Left kidney (tissue), 2 donors: Measurements from ENCODE around the gene COMP. TPM values are rescaled to one million over a fixed set of nuclear protein-coding genes. Genes with fewer than 3 reads are reported as not detected.

Experiments used
- DNase-seq: peaks from one replicate; pipeline ENCODE4 v3.0.0-alpha.2; 2013
- polyA plus RNA-seq: library from polyadenylated mRNA; unstranded; fragments of 120-200 nt; gene quantifications from one replicate; pipeline ENCODE4 v1.2.1, GENCODE V29; 2013; ENCODE audit not compliant: insufficient read length

Gene COMP
- polyA plus RNA-seq, 1 donor: 0.55 TPM

DNA sequence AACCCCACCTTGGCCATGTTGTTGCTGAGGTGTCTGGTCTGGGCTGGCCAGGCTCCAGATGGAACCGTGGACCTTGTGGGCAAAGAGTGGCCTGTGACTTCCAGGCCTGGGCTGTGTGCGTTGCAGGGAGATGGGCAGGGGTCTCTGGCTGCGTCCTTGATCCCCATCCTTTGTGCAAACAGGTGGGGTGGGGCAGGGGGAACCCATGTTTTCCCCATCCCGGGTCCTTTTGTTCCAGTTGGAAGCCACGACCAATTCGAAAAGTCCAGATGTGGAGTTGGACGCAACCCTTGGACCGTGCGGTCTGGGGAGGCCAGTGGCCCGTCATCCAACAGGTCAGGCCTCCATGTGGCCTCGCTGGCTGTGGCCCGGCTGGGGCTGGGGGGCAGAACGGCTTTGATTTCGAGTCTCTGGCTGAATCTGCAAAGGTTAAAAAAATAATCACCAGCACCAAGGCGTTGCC is 13.1 kb upstream of the COMP start:
- no peak for DNase-seq

GRCh38 chr19:18803550-18804138 is 12.5 kb upstream of the COMP start:
- DNase-seq: no peak

GRCh38 chr19:18802354-18802753 is 11.2 kb upstream of the COMP start:
- no peak for DNase-seq

- DNase-seq: no peak
Observed at GRCh38 chr19:18800636-18801035, 9.5 kb upstream of the COMP start.

DNA sequence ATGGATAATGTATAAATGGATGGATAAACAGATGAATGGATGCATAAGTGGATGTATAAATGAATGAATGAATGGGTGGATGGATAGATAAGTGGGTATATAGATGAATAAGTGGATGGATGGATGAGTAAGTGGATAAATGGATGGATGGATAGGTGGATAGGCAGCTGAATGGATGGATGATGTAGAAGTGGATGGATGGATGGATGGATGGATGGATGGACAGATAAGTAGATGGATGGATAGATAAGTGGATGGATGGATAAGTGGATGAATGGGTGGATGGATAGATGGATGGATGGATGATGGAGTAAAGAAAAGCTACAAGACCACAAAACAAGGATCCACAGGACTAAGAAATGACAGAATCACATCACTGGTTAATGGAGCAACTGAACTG is 9.0 kb upstream of the COMP start:
- no peak for DNase-seq

DNA sequence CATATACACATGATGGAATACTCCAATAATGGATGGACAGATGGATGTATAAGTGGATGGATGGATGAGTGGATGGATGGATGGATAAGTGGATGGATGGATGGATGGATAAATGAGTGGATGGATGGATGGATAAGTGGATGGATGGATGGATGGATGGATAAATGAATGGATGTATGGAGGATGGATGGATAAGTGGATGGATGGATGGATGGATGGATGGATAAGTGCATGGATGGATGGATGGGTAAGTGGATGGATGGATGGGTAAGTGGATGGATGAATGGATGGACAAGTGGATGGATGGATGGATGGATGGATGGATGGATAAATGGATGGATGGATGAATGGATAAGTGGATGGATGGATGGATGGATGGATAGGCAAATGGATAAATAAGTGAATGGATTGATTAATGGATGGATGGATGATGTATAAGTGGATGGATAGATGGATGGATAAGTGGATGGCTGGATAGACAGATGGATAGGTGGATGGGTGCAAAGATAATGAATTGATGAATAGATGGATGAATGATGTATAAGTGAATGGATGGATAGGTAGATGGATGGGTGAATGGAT is 8.4 kb upstream of the COMP start:
- DNase-seq: no peak

GRCh38 chr19:18798384-18799352 is 7.6 kb upstream of the COMP start:
- DNase-seq: no peak

DNA sequence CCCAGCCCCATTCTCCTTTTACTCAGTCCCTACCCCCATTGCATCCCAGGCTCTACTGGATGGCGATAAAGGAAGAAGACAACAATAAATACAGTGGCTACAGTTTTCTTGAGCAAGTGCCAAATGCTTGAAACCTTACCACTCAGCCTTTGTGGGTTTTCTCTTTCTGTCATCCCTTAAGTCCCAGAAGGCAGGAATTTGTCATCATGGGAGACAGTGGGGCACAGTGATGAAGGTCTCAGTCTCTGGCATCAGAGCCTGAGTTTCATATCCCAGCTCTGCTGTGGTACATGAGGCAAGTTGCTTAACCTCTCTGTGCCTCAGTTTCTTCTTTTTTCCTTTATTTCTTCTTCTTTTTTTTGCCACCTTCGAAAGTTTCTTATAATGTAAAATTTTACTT is 5.1 kb upstream of the COMP start:
- no peak for DNase-seq

- DNase-seq: no peak
Observed at GRCh38 chr19:18795540-18795939, 4.4 kb upstream of the COMP start.

DNA sequence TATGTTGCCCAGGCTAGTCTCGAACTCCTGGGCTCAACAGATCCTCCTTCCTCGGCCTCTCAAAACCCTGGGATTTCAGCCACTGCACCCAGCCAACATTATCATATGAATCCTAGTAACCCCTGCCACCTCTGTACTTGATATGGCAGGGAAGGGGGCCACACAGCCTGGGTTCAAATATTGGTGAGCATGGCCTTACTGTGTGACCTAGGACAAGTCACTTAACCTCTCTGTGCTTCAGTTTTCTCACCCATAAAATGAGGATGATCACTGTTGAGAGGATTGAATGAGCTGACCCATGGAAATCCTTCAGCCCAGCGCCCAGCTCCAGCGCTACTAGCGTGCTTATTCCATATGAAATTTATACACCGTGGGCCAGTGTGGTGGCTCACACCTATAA is 3.6 kb upstream of the COMP start:
- no peak for DNase-seq

DNA sequence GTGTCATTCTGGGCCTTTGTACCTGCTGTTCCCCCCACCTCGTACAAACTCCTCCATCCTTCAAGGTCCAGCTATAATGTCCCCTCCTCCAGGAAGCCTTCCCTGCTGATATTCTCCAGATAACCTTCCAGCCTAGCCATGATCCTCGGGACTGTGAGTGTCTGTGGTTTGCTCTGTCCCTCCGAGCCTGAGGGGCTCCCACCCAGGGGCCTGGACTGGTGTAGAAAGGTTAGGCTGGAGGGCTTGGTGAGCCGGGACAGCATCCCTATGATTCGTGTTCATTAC is 2.9 kb upstream of the COMP start:
- DNase-seq: no peak

GRCh38 chr19:18793144-18794028 is 2.3 kb upstream of the COMP start:
- no peak for DNase-seq

DNA sequence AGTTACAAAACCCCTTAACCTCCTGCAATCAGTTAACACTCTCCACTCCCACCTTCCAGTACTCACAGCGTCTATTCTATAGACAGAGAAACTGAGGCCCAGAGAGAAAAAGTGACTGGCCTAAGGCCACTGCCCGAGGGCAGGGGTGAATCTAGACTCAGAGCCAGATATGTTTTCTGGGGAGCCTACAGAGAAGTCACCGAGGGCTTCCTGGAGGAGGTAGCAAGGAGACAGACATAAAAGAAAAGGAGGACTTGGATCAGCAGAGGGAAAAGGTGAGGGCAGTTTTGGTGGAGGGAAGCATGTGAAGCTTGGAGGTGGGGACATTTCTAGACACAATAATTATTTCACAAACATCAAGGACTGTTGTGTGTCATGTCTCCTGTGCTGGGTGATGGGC is 1.6 kb upstream of the COMP start:
- DNase-seq: no peak

DNA sequence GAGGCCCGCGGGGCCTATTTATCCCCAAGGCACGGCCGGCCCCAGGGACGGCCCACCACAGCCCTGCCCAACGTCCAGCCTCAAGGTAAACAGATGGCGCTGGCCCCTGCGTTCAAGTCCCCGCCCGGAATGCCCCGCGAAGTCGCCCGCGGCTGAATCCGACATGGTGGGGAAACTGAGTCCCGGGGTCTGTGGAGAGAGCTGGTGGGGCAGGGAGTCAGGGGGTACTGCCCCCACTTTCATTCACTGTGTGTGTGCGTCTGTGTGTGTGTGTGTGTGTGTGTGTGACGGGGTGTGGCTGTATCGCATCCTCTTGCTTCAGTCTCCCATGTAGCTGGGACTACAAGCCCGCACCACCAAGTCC is 192 bp upstream of the COMP start:
- DNase-seq: no peak

- DNase-seq: no peak
Observed at GRCh38 chr19:18789883-18790565, 1.1 kb downstream of the COMP start.

DNA sequence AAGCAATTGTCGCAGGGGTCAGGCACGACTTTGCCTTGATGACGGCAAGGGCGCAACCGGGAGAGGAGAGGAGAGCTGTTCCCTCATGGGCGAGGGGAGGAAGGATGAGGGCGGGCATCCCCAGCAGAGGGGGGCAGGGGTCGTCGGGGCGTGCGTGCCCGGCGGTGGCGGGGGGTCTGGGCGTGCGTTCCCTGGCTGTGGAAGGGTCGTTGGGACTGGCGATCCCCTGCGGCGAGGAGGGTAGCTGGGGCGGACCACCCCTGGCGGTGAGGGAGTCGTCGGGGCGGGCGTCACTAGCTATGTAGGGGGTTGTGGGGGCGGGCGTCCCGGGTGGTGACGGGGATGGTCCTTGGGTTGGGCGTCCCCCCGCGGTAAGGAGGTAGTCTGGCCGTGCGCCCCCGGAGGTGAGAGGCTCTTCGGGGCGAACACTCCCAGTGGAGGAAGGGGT is 1.7 kb downstream of the COMP start:
- no peak for DNase-seq

DNA sequence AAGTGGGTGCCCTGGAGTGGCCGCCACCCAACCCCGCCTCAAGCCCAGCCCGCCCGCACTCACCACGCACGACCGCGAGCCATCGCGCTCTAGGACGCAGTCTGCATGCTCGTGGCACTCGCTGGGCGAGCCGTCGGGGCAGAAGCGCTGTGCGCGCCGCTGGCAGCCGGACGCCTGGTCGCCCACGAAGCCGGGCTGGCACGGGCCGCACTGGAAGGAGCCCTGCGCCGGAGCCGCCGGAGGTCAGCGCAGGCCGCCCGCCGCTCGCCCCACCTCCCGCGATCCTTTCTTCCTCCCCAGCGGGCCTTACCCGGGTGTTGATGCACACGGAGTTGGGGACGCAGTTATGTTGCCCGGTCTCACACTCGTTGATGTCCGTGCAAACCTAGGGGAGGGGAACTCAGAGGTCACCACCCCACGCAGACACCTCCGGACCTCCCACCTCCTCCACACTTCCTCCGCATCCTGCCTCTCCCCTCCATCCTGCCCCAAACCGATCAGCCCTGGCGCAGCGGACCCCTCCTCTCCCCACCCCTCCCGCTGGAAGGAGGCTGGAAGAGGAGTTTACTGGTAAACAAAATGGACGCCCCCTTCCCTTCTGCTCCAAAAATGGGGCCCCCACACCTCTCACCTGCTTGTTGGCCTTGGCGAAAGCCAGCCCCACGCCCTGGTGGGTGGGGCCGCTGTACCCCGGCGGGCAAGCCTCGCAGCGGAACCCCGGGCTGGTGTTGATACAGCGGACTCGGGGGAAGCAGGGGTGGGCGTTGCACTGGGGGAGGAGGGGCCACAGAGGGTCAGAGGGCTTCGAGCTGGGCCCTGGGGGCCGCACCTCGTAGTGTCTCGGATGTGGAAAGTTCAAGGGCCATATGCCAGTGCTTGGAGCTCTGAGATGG is 2.3 kb downstream of the COMP start:
- DNase-seq: no peak

DNA sequence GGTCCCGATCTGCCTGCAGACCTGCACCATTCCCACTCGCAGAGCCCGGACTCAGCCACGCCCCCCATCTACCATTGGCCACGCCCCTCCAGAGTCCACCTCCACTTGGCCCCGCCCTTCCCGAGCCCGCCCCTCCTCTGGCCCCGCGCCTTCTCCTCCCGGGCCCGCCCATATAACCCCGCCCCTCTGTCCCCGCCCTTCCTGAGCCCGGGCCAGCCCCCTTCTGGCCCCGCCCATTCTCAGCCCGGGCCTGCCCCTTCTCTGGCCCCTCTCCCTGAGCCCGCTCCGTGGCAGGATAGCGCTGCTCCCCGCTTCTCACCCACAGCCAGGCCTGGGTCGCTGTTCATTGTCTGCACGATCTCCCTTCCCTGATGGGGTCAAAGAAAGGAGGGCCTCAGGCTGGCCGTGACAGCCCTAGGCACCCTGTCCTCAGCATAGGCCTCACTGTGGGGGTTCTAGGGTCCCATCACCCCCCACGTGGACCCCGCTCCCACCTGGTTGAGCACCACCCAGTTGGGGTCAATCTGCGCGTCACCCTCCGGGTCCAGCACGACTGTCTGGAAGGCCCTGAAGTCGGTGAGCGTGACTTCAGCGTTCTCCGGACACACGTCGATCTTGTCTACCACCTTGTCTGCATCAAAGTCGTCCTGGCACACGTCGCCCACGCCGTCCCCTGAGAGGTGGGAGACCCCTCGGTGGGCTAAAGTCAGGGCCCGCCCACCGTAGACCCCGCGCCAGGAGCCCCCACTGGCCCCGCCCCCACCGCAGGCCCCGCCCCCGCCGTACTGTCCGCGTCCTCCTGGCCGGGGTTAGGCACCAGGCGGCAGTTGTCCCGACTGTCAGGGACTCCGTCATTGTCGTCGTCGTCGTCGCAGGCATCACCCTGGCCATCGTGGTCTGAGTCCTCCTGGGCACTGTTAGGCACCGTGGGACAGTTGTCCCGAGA is 5.7 kb downstream of the COMP start:
- DNase-seq: peak; percentile 59

GRCh38 chr19:18784786-18785120 is 6.4 kb downstream of the COMP start:
- DNase-seq: no peak
